ENCODE measurements around the gene AGBL5. TPM values are rescaled to one million over a fixed set of nuclear protein-coding genes. Genes with fewer than 3 reads are reported as not detected.

The AGBL5 gene
- total RNA-seq, 1 donor from 2014 or later: 32.0 TPM

- no peaks in the 10 kb centered on the region for H3K36me3 ChIP-seq (ENCODE audit: control insufficient read depth, insufficient read depth, low read length)
- H3K4me3 ChIP-seq (ENCODE audit: low read depth, low read length): no peak overlapping the region
- no peak for TF ChIP-seq CTCF (IDR thresholded peaks at IDR 0.05; ENCODE audit: insufficient read depth, low read length, poor library complexity, severe bottlenecking)
- no peaks in the 10 kb centered on the region for H3K27me3 ChIP-seq (ENCODE audit: control insufficient read depth, insufficient read depth, low read length)
- no peak for DNase-seq (ENCODE audit: low read depth)
Measured at GRCh38 chr2:27025861-27026851, 25.3 kb upstream of the AGBL5 start.

- H3K36me3 ChIP-seq (ENCODE audit: control insufficient read depth, insufficient read depth, low read length): no peaks in the 10 kb centered on the region
- no peaks in the 10 kb centered on the region for H3K27me3 ChIP-seq (ENCODE audit: control insufficient read depth, insufficient read depth, low read length)
- DNase-seq (ENCODE audit: low read depth): no peak
- no peak overlapping the region for H3K4me3 ChIP-seq (ENCODE audit: low read depth, low read length)
- no peak for TF ChIP-seq CTCF (IDR thresholded peaks at IDR 0.05; ENCODE audit: insufficient read depth, low read length, poor library complexity, severe bottlenecking)
Measured at GRCh38 chr2:27027211-27027651, 24.2 kb upstream of the AGBL5 start.

GRCh38 chr2:27029051-27029450 lies 22.4 kb upstream of the AGBL5 start:
- no peaks in the 10 kb centered on the region for H3K27me3 ChIP-seq (ENCODE audit: control insufficient read depth, insufficient read depth, low read length)
- no peak for DNase-seq (ENCODE audit: low read depth)
- no peaks in the 10 kb centered on the region for H3K36me3 ChIP-seq (ENCODE audit: control insufficient read depth, insufficient read depth, low read length)
- no peak overlapping the region for H3K4me3 ChIP-seq (ENCODE audit: low read depth, low read length)
- no peak for TF ChIP-seq CTCF (IDR thresholded peaks at IDR 0.05; ENCODE audit: insufficient read depth, low read length, poor library complexity, severe bottlenecking)

- no peak for TF ChIP-seq CTCF (IDR thresholded peaks at IDR 0.05; ENCODE audit: insufficient read depth, low read length, poor library complexity, severe bottlenecking)
- DNase-seq (ENCODE audit: low read depth): peak; percentile 54
- Histone ChIP-seq H3K27me3 (ENCODE audit: control insufficient read depth, insufficient read depth, low read length) (no peaks in the 10 kb centered on the region), H3K36me3 (ENCODE audit: control insufficient read depth, insufficient read depth, low read length) (peaks cover 1% of the 10 kb centered on the region), H3K4me3 (ENCODE audit: low read depth, low read length) (peak within 1 kb of the TSS; percentile 78)
Measured at GRCh38 chr2:27032495-27033252, 18.8 kb upstream of the AGBL5 start, which contains the start of gene TMEM214. TMEM214 (plus strand) TSS chr2:27032965; CDS start chr2:27033016, 51 bp downstream.

- Histone ChIP-seq H3K36me3 (ENCODE audit: control insufficient read depth, insufficient read depth, low read length) (peaks cover 1% of the 10 kb centered on the region), H3K4me3 (ENCODE audit: low read depth, low read length) (peak overlapping the region; percentile 78), H3K27me3 (ENCODE audit: control insufficient read depth, insufficient read depth, low read length) (no peaks in the 10 kb centered on the region)
- TF ChIP-seq CTCF (IDR thresholded peaks at IDR 0.05; ENCODE audit: insufficient read depth, low read length, poor library complexity, severe bottlenecking): no peak
- DNase-seq (ENCODE audit: low read depth): no peak
Measured at GRCh38 chr2:27033253-27033852, 18.1 kb upstream of the AGBL5 start.
